PC-9 (cell line): ENCODE data around the gene AEN. TPM values are rescaled to one million over a fixed set of nuclear protein-coding genes. Genes with fewer than 3 reads are reported as not detected.

Experiments used
- BruUV-seq: library from RNA; stranded (reverse); fragments of 400-500 nt; replicated peaks from 2 replicates; lab custom pipeline; 2021; lab: Mats Ljungman, UMichigan
- CTCF ChIA-PET: fragments of 300-600 bp; sonication (Branson Sonifier 250); formaldehyde crosslinking; loops from one replicate; lab custom pipeline; 2022; ENCODE audit warnings: antibody characterized with exemption; lab: Charles Lee
- POLR2A ChIA-PET: fragments of 300-600 bp; sonication (Branson Sonifier 250); formaldehyde crosslinking; loops from one replicate; lab custom pipeline; 2022; ENCODE audit warnings: antibody characterized with exemption; ENCODE audit not compliant: unreplicated experiment; lab: Charles Lee
- DNase-seq, 2 experiments: peaks; one replicate each; pipeline versions ENCODE4 v3.0.0 to v3.0.0-alpha.2; 2015 to 2022; ENCODE audit warnings: mixed read lengths in 1 of 2
- H2AFZ ChIP-seq: fragments of 200-600 bp; sonication (generic); 2 replicates; pipeline ENCODE4 v1.8.1; 2017; ENCODE audit warnings: antibody characterized with exemption
- H3F3A ChIP-seq: fragments of 200-600 bp; sonication (generic); 2 replicates; pipeline ENCODE4 v1.8.1; 2017; ENCODE audit warnings: antibody characterized with exemption, mild to moderate bottlenecking, low read depth; ENCODE audit not compliant: insufficient read depth
- H3K27ac ChIP-seq: fragments of 200-600 bp; sonication (generic); 2 replicates; pipeline ENCODE4 v1.6.1; 2016; ENCODE audit warnings: mixed run types
- H3K27me3 ChIP-seq: fragments of 200-600 bp; sonication (generic); 2 replicates; pipeline ENCODE4 v1.6.1; 2016; ENCODE audit warnings: low read depth, mixed run types; ENCODE audit not compliant: insufficient read depth
- H3K36me3 ChIP-seq: fragments of 200-600 bp; sonication (generic); 2 replicates; pipeline ENCODE4 v1.6.1; 2016; ENCODE audit warnings: low read depth, mixed run types
- H3K4me1 ChIP-seq: fragments of 200-600 bp; sonication (generic); replicated peaks from 2 replicates; pipeline ENCODE4 v1.6.1; 2016; ENCODE audit warnings: mixed run types; ENCODE audit not compliant: insufficient read depth
- H3K4me2 ChIP-seq: fragments of 200-600 bp; sonication (generic); 2 replicates; pipeline ENCODE4 v1.6.1; 2017; ENCODE audit warnings: mixed run types
- H3K4me3 ChIP-seq: fragments of 200-600 bp; sonication (generic); 2 replicates; pipeline ENCODE4 v1.6.1; 2016; ENCODE audit warnings: mixed run types
- H3K79me2 ChIP-seq: fragments of 200-600 bp; sonication (generic); 2 replicates; pipeline ENCODE4 v1.6.1; 2017; ENCODE audit warnings: low read depth, mixed run types
- H3K9me2 ChIP-seq: fragments of 200-600 bp; sonication (generic); 2 replicates; pipeline ENCODE4 v1.8.1; 2017; ENCODE audit warnings: mild to moderate bottlenecking; ENCODE audit not compliant: insufficient read depth
- H3K9me3 ChIP-seq: fragments of 200-600 bp; sonication (generic); 2 replicates; pipeline ENCODE4 v1.8.1; 2016; ENCODE audit warnings: low read depth; ENCODE audit not compliant: insufficient read depth
- H4K20me1 ChIP-seq: fragments of 200-600 bp; sonication (generic); 2 replicates; pipeline ENCODE4 v1.8.1; 2017; ENCODE audit not compliant: insufficient read depth
- CTCF ChIP-seq: fragments of 200-600 bp; sonication (generic); conservative IDR thresholded peaks from 2 replicates; pipeline ENCODE4 v1.6.1; 2017; ENCODE audit warnings: mixed run types, antibody characterized with exemption, mild to moderate bottlenecking, moderate library complexity
- EZH2 ChIP-seq: fragments of 200-600 bp; sonication (generic); IDR thresholded peaks from 2 replicates; pipeline ENCODE4 v1.8.0; 2017; ENCODE audit warnings: antibody characterized with exemption, low read depth
- intact Hi-C: fragments of 100-400 bp; cut with micrococcal nuclease; formaldehyde crosslinking; loops from one replicate; pipeline ENCODE4 v1.10.0; 2022; ENCODE audit not compliant: unreplicated experiment
- total RNA-seq: library from RNA; stranded (reverse); gene quantifications from 2 replicates; pipeline ENCODE4 v1.2.3, GENCODE V29; 2021

AEN gene
- total RNA-seq, 1 experiment from 2014 or later: 7.8 TPM

DNA sequence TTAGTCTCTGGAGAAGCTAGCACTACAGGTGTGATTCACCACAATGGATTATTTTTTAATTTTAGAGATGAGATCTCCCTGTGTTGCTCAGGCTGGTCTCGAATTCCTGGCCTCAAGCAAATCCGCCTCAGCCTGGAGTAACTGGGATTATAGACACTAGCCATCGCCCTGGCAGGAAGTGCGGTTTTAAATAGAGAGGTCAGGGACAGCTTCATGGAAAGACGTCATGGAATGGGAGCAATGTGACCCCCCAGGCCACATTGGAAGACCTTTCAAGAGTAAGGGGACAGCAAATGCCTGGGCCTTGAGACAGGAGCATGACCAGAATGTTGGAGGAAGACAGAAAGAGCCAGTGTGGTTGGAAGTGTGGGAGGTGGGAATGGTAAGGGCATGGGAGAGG, 15.5 kb downstream of the AEN start:
- BruUV-seq: no TSS peak
- H2AFZ ChIP-seq: 0 out of 2 replicates have a peak overlapping the region, but pooled peaks have one; percentile 46
- no peaks in the 10 kb centered on the region for H3K27me3 ChIP-seq
- DNase-seq: no peak
- TF ChIP-seq EZH2 (no peak), CTCF (no peak)
- H3K36me3 ChIP-seq: no peaks in the 10 kb centered on the region
- no peaks in the 10 kb centered on the region for H4K20me1 ChIP-seq
- H3K4me1 ChIP-seq: peaks cover 29% of the 10 kb centered on the region
- ChIA-PET POLR2A (no interaction called here), CTCF (no interaction called here)
- no peaks in the 10 kb centered on the region for H3K9me3 ChIP-seq
- 0 out of 2 replicates have a peak overlapping the region, but pooled peaks have one; percentile 6 for H3K4me3 ChIP-seq
- no peaks in the 10 kb centered on the region for H3K79me2 ChIP-seq
- H3F3A ChIP-seq: peaks cover 17% of the 10 kb centered on the region
- H3K27ac ChIP-seq: peak overlapping the region; percentile 30; the same call in 1 of the 2 replicates
- intact Hi-C loops: no loop called here
- peak overlapping the region; percentile 62 for H3K4me2 ChIP-seq
- no peaks in the 10 kb centered on the region for H3K9me2 ChIP-seq

DNA sequence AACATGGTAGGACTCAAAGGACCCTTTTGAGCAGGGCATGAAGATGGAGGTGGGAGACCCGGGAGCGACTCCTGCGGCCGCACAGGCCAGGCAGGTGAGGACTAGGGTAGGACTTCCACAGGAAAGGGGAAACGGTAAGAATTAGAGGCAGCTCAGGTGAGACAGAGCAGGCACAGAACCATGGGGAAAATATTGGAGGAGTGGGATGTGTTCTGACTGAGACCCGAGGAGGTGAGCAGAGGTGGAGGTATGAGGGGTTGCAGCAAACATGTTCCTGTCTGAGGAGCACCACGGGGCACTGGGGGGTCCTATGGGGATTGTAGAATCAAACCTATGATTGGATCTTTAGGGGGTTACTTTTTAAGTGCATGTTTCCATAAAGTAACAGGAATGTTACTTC, 16.3 kb downstream of the AEN start:
- TF ChIP-seq EZH2 (no peak), CTCF (no peak)
- intact Hi-C loops: no loop called here
- no peaks in the 10 kb centered on the region for H3K36me3 ChIP-seq
- H3K9me3 ChIP-seq: no peaks in the 10 kb centered on the region
- no peak overlapping the region for H3K4me3 ChIP-seq
- BruUV-seq: no TSS peak
- no peaks in the 10 kb centered on the region for H3K79me2 ChIP-seq
- H2AFZ ChIP-seq: no peak overlapping the region
- H3K27me3 ChIP-seq: no peaks in the 10 kb centered on the region
- ChIA-PET POLR2A (no interaction called here), CTCF (no interaction called here)
- no peaks in the 10 kb centered on the region for H4K20me1 ChIP-seq
- H3K4me2 ChIP-seq: no peak overlapping the region
- peaks cover 17% of the 10 kb centered on the region for H3F3A ChIP-seq
- peaks cover 29% of the 10 kb centered on the region for H3K4me1 ChIP-seq
- DNase-seq: no peak
- no peaks in the 10 kb centered on the region for H3K9me2 ChIP-seq
- H3K27ac ChIP-seq: 0 out of 2 replicates have a peak overlapping the region, but pooled peaks have one; percentile 79

- Histone ChIP-seq H3K9me3 (no peaks in the 10 kb centered on the region), H3K79me2 (no peaks in the 10 kb centered on the region), H3K4me2 (peak overlapping the region; percentile 69), H3K27me3 (no peaks in the 10 kb centered on the region), H3F3A (peaks cover 17% of the 10 kb centered on the region), H3K9me2 (no peaks in the 10 kb centered on the region), H3K4me3 (peak overlapping the region; percentile 33; the same call in 1 of the 2 replicates), H3K27ac (peak overlapping the region; percentile 79), H3K36me3 (no peaks in the 10 kb centered on the region), H4K20me1 (no peaks in the 10 kb centered on the region), H2AFZ (no peak overlapping the region), H3K4me1 (peaks cover 29% of the 10 kb centered on the region)
- no peak for TF ChIP-seq EZH2
- no peak for TF ChIP-seq CTCF
- POLR2A ChIA-PET: interaction anchor here (0.6 to 0.9 kb wide), 2 partner anchors 17 to 171 kb away, joined by 3 to 7 read pairs; partner anchors contain the start of genes AEN, MRPL46 and MRPS11
- CTCF ChIA-PET: interaction anchor here (0.6 to 1.4 kb wide), 3 partner anchors 16 to 241 kb away, joined by 3 to 7 read pairs (median 6); partner anchors contain the start of gene AEN
- no peak for DNase-seq
- BruUV-seq: TSS peak; percentile 92
- intact Hi-C loops: loop anchor here (1.0 kb wide), 2 partner anchors 16 to 63 kb away; no protein-coding TSS in a partner anchor
Observed at GRCh38 chr15:88637841-88638625, 16.9 kb downstream of the AEN start.
